BJ (cell line): ENCODE measurements around the gene B3GALNT2. TPM values are rescaled to one million over a fixed set of nuclear protein-coding genes. Genes with fewer than 3 reads are reported as not detected.
"Not testable (repeated sequence)": the region's sequence is repeated elsewhere in the genome, so short reads cannot be mapped to it uniquely, and the experiment has no call there.

Source experiments
- CTCF ChIA-PET: fragments of 350-600 bp; formaldehyde crosslinking; extraction: SDS; loops from one replicate; lab custom pipeline; 2021; ENCODE audit warnings: antibody characterized with exemption, inconsistent platforms; lab: Yijun Ruan, JAX
- POLR2A ChIA-PET: fragments of 300-600 bp; sonication (Branson Sonifier 250); formaldehyde crosslinking; extraction: SDS; loops from one replicate; lab custom pipeline; 2021; ENCODE audit warnings: antibody characterized with exemption; lab: Charles Lee
- DNase-seq: peaks from one replicate; pipeline ENCODE4 v3.0.0-alpha.2; 2011; ENCODE audit warnings: low read depth
- H3K27me3 ChIP-seq: 2 replicates; pipeline ENCODE4 v1.6.0; 2011; ENCODE audit warnings: low read length; ENCODE audit not compliant: control insufficient read depth, insufficient read depth
- H3K36me3 ChIP-seq: 2 replicates; pipeline ENCODE4 v1.5.1; 2011; ENCODE audit warnings: low read length; ENCODE audit not compliant: control insufficient read depth, insufficient read depth
- H3K4me3 ChIP-seq: 2 replicates; pipeline ENCODE4 v1.5.1; 2011; ENCODE audit warnings: low read depth, mild to moderate bottlenecking, control low read depth, low read length
- polyA plus RNA-seq: library from polyadenylated mRNA; depleted of rRNA; stranded (reverse); fragments of >200 nt; gene quantifications from 2 replicates; pipeline ENCODE4 v1.2.3, GENCODE V29; 2011
- TF ChIP-seq, protein P1 (sequence below): IDR thresholded peaks from 2 replicates; pipeline ENCODE4 v1.5.1; 2011; ENCODE audit warnings: low read depth, mild to moderate bottlenecking, control low read depth, inconsistent platforms, low read length, moderate library complexity; ENCODE audit not compliant: insufficient read depth

The B3GALNT2 gene
- polyA plus RNA-seq, 1 experiment, result 17.4 TPM

DNA sequence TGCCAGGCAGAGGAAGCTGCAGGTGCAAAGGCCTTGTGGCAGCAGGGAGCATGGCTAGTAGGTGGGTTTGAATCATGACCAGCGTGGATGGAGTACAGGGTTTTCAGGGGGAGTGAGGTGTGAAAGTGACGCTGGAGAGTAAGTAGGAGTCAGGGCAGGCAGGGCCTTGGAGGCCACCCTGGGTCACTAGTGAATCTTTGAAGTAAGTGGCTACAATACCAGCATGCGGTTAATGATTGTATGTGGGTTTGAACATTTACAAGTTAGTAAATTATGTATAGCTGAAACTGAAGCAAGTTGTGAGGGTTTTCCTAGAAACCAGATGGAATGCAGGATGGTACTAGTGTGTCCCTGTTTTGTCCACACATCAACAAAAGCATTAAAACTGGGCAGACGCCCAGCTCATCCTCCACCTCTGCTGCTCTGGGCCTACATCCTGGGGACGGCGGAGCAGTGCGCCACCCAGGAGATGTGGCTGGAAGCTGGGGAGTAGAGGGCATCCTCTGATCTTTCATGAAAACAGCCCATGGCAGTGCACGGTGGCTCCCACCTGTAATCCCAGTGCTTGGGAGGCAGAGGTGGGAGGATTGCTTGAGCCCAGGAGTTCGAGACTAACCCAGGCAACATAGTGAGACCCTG lies 41.2 kb upstream of the B3GALNT2 start:
- POLR2A ChIA-PET, result no interaction called here
- no peaks in the 10 kb centered on the region for H3K36me3 ChIP-seq
- TF ChIP-seq, protein P1, sequence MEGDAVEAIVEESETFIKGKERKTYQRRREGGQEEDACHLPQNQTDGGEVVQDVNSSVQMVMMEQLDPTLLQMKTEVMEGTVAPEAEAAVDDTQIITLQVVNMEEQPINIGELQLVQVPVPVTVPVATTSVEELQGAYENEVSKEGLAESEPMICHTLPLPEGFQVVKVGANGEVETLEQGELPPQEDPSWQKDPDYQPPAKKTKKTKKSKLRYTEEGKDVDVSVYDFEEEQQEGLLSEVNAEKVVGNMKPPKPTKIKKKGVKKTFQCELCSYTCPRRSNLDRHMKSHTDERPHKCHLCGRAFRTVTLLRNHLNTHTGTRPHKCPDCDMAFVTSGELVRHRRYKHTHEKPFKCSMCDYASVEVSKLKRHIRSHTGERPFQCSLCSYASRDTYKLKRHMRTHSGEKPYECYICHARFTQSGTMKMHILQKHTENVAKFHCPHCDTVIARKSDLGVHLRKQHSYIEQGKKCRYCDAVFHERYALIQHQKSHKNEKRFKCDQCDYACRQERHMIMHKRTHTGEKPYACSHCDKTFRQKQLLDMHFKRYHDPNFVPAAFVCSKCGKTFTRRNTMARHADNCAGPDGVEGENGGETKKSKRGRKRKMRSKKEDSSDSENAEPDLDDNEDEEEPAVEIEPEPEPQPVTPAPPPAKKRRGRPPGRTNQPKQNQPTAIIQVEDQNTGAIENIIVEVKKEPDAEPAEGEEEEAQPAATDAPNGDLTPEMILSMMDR, result no peak
- H3K4me3 ChIP-seq, result no peak overlapping the region
- H3K27me3 ChIP-seq, result peaks cover 2% of the 10 kb centered on the region; the same call in 1 of the 2 replicates
- CTCF ChIA-PET, result no interaction called here
- DNase-seq, result no peak

DNA sequence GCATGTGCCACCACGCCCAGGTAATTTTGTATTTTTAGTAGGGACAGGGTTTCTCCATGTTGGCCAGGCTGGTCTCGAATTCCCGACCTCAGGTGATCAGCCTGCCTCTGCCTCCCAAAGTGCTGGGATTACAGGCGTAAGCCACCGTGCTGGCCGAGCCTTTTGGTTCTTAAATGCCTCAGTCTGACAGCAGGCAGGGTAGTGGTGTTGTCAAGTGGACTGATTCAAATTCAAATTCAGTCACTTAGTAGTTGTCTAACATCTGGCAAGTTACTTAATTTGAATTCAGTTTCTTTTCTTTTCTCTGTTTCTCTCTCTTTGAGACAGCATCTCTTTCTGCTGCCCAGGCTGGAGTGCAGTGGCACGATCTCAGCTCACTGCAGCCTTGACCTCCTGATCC lies 38.6 kb upstream of the B3GALNT2 start:
- H3K4me3 ChIP-seq, POLR2A ChIA-PET, H3K27me3 ChIP-seq, H3K36me3 ChIP-seq, DNase-seq, CTCF ChIA-PET: not testable (repeated sequence)

DNA sequence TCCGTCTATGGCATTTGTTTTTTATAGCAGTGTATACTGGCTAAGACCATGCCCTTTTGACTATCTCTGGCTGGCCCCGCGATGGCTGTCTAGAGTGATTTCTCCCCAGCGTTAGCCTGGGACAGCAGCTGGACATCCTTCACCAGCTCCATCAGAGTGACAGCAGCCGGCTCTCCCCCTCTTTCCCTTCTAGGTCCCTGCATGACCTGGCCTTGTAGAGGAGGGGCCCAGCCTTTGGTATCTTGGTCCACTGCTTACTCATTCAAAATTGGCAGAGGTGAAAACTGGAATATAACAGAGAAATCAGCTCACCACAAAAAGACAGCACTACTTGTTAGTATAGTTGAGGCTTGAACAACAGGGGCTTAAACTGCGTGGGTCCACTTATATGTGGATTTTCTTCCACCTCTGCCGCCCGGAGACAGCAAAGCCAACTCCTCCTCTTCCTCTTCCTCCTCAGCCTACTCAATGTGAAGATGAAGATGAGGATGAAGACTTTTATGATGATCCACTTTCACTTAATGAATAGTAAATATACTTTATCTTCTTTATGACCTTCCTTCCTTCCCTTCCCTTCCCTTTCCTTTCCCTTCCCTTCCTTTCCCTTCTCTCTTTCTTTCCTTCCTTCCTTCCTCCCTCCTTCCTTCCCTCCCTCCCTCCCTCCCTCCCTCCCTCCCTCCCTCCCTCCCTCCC lies 29.4 kb upstream of the B3GALNT2 start:
- Histone ChIP-seq H3K4me3 (no peak overlapping the region), H3K27me3 (no peaks in the 10 kb centered on the region), H3K36me3 (no peaks in the 10 kb centered on the region)
- CTCF ChIA-PET, result interaction anchor here (0.8 to 1.6 kb wide), 2 partner anchors 13 to 19 kb away, joined by 3 to 7 read pairs; no protein-coding TSS in a partner anchor
- DNase-seq, result no peak
- TF ChIP-seq, protein P1, result no peak
- POLR2A ChIA-PET, result no interaction called here

DNA sequence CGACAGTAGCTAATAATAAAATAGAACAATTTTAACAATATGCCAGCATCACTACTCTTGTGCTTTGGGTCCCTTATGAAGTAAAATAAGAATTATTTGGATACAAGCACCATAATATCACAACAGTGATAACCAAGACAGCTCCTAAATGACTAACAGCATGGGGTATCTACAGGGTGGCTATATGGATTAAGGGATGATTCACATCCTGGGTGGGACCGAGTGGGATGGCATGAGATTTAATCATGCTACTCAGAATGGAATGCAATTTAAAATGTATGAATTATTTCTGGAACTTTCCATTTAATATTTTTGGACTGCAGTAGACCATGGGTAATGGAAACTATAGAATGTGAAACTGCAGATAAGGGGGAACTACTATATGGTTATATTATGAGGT lies 28.1 kb upstream of the B3GALNT2 start:
- no peak for DNase-seq
- Histone ChIP-seq H3K4me3 (no peak overlapping the region), H3K36me3 (no peaks in the 10 kb centered on the region), H3K27me3 (no peaks in the 10 kb centered on the region)
- CTCF ChIA-PET, result interaction anchor here (0.9 to 1.6 kb wide), 2 partner anchors 15 to 66 kb away, joined by 3 to 7 read pairs; no protein-coding TSS in a partner anchor
- POLR2A ChIA-PET, result no interaction called here
- TF ChIP-seq, protein P1, result no peak

DNA sequence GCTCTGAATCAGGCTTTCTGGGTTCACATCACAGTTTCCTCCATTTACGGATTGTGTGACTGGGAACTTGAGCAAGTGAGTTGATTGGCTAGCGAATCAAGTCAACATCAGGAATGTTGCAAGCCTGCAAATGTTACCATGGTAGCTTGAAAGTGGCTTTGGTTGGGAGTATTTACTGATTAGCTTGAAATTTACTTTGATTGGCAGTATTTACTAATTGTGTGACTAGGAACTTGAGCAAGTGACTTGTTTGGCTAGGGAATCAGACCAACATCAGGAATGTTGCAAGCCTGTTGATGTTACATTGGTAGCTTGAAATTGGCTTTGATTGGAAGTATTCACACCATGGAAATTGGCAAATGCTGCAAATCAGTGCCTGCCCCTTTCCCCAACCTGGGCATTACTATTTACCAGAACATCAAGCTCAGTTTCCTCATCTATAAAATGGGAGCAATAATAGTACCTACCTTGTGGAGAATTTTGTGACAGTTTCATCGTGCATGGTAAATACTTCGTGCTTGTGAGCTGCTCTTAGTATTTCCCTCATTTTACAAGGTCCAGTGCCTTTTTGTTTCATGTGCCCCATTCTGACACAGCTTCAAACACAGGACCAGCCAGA lies 23.1 kb upstream of the B3GALNT2 start:
- TF ChIP-seq, protein P1, result no peak
- Histone ChIP-seq H3K4me3 (no peak overlapping the region), H3K36me3 (no peaks in the 10 kb centered on the region), H3K27me3 (no peaks in the 10 kb centered on the region)
- POLR2A ChIA-PET, result no interaction called here
- DNase-seq, result no peak
- CTCF ChIA-PET, result interaction anchor here (1.0 to 2.2 kb wide), 4 partner anchors 13 to 74 kb away, joined by 4 to 7 read pairs (median 6); partner anchors contain the start of gene B3GALNT2
